ENCODE data around the gene ZFTA. TPM values are rescaled to one million over a fixed set of nuclear protein-coding genes. Genes with fewer than 3 reads are reported as not detected.
"Not testable (repeated sequence)": the region's sequence is repeated elsewhere in the genome, so short reads cannot be mapped to it uniquely, and the experiment has no call there.

ZFTA gene
- total and polyA plus RNA-seq, 9 donors = 23.3 to 33.0 (median 27.7) TPM

DNA sequence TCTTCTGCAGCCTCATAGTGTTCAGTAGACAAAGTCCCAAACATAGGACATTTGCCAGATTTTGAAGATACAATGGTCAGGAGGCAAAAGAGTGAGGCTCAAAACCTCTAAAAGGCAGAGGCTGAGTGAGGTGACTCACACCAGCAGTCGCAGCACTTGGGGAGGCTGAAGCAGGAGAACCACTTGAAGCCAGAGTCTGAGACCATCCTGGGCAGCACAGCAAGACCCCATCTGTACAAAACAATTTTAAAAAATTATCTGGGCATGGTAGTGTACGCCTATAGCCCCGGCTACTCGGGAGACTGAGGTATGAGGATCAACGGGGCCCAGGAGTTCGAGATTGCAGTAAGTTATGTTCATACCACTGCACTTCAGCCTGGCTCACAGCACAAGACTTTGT lies 14.2 kb upstream of the ZFTA start:
- H3K9me3 ChIP-seq (replicated peaks; ENCODE audit: control insufficient read depth, low read depth, low read length) = no peaks in the 10 kb centered on the region
- H3K27me3 ChIP-seq (ENCODE audit: control insufficient read depth, insufficient read depth, low read length) = no peaks in the 10 kb centered on the region
- H3K4me3 ChIP-seq (ENCODE audit: low read length) = no peak overlapping the region
- H3K4me1 ChIP-seq (ENCODE audit: control insufficient read depth, insufficient read depth, low read length) = no peaks in the 10 kb centered on the region
- no peak overlapping the region for H3K27ac ChIP-seq (ENCODE audit: low read length)
- DNase-seq = no peak
- H3K36me3 ChIP-seq (ENCODE audit: control insufficient read depth, insufficient read depth, low read length) = no peaks in the 10 kb centered on the region
- 100% methylated on average over 3 of the region's 6 CpGs for WGBS (ENCODE audit: insufficient coverage)

DNA sequence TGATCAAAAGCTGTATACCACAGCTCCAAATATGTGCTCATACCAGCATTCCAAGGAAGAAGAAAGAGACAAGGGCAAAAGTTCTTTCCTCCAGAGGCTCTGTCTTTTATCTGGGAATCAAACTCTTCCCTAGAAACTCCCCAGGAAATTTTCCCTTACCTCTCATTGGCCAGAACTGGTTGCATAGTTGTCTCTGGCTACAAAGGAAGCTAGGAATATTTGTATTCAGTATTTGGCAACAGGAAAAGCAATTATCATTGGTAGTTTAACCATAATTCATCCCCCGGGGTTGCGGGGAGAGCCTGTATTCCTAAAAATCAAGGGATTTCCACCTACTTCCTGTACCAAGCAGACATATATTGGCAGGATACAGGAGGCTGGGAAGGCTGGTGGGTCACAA lies 10.5 kb upstream of the ZFTA start:
- no CpG with 5 or more reads among the region's 2 CpGs for WGBS (ENCODE audit: insufficient coverage)
- no peak overlapping the region for H3K27ac ChIP-seq (ENCODE audit: low read length)
- H3K4me1 ChIP-seq (ENCODE audit: control insufficient read depth, insufficient read depth, low read length) = no peaks in the 10 kb centered on the region
- H3K36me3 ChIP-seq (ENCODE audit: control insufficient read depth, insufficient read depth, low read length) = no peaks in the 10 kb centered on the region
- peak; percentile 7 for DNase-seq
- no peaks in the 10 kb centered on the region for H3K27me3 ChIP-seq (ENCODE audit: control insufficient read depth, insufficient read depth, low read length)
- H3K9me3 ChIP-seq (replicated peaks; ENCODE audit: control insufficient read depth, low read depth, low read length) = no peaks in the 10 kb centered on the region
- H3K4me3 ChIP-seq (ENCODE audit: low read length) = no peak overlapping the region

DNA sequence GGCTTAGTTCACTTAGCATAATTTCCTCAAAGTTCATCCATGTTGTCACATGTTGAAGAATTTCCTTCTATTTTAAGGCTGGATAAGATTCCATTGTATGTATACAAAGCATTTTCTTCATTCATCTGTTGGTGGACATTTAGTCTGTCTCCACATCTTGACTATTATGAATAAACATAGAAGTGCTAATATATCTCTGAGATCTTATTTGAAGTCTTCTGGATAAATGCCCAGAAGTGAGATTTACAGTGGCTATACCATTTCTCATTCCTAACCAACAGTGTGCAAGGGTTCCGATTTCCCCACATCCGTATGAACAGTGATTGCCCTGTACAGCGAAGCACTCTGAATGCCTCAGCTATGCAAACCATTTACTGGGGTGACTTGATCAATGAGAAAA lies 6.6 kb upstream of the ZFTA start:
- Histone ChIP-seq H3K27ac (ENCODE audit: low read length) (no peak overlapping the region), H3K4me1 (ENCODE audit: control insufficient read depth, insufficient read depth, low read length) (peaks cover under 1% of the 10 kb centered on the region), H3K27me3 (ENCODE audit: control insufficient read depth, insufficient read depth, low read length) (peaks cover 13% of the 10 kb centered on the region), H3K9me3 (replicated peaks; ENCODE audit: control insufficient read depth, low read depth, low read length) (no peaks in the 10 kb centered on the region), H3K4me3 (ENCODE audit: low read length) (no peak overlapping the region), H3K36me3 (ENCODE audit: control insufficient read depth, insufficient read depth, low read length) (no peaks in the 10 kb centered on the region)
- no peak for DNase-seq
- no CpG with 5 or more reads among the region's 3 CpGs for WGBS (ENCODE audit: insufficient coverage)

- H3K4me3 ChIP-seq (ENCODE audit: low read length); H3K27ac ChIP-seq (ENCODE audit: low read length); DNase-seq; H3K36me3 ChIP-seq (ENCODE audit: control insufficient read depth, insufficient read depth, low read length); H3K9me3 ChIP-seq (replicated peaks; ENCODE audit: control insufficient read depth, low read depth, low read length): not testable (repeated sequence)
- Histone ChIP-seq H3K4me1 (ENCODE audit: control insufficient read depth, insufficient read depth, low read length) (peaks cover 20% of the 10 kb centered on the region), H3K27me3 (ENCODE audit: control insufficient read depth, insufficient read depth, low read length) (peaks cover 22% of the 10 kb centered on the region)
- no CpG with 5 or more reads among the region's 2 CpGs for WGBS (ENCODE audit: insufficient coverage)
Measured at GRCh38 chr11:63771741-63772318, 3.3 kb upstream of the ZFTA start.

- no peak overlapping the region for H3K4me3 ChIP-seq (ENCODE audit: low read length)
- peaks cover 30% of the 10 kb centered on the region for H3K4me1 ChIP-seq (ENCODE audit: control insufficient read depth, insufficient read depth, low read length)
- no CpG with 5 or more reads among the region's 7 CpGs for WGBS (ENCODE audit: insufficient coverage)
- peak; percentile 6 for DNase-seq
- no peak overlapping the region for H3K27ac ChIP-seq (ENCODE audit: low read length)
- H3K36me3 ChIP-seq (ENCODE audit: control insufficient read depth, insufficient read depth, low read length) = peaks cover 7% of the 10 kb centered on the region
- peaks cover 22% of the 10 kb centered on the region for H3K27me3 ChIP-seq (ENCODE audit: control insufficient read depth, insufficient read depth, low read length)
- no peaks in the 10 kb centered on the region for H3K9me3 ChIP-seq (replicated peaks; ENCODE audit: control insufficient read depth, low read depth, low read length)
Measured at GRCh38 chr11:63770763-63771162, 2.2 kb upstream of the ZFTA start.

DNA sequence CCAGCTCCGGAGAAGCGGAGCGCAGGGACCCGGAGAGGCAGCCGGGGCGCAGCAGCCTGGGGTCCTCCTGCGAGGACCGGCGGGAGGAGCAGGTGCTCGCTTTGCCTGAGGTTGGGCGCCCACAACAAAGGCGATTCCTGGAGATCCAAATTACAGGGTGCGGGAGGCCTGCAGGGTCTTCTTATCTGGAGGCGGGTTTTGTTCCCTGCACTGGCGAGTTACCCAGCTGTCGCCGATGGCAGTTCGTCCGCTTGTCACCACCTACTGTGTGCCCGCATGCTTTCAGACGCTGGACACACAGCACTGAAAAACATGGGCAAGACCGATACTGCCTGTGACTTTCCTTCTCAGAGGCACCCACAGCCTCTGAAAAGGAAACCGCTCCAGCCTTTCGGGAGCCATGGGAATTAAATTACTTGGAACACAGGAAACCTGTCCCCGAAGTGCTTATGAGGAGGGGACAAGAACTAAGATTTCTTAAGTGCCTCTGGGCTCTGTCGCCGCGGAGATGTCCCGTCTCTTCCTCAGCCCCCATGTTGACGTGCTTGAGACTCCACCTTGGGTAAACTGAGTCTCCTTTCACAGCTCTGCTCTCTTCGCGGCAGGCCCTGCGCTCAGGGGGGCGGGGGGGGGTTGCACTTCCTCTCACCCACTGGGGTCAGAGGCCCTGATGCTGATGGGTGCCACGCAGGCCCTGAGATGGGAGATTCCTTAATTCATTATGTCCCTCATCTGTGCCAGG lies 1.3 kb upstream of the ZFTA start:
- H3K36me3 ChIP-seq (ENCODE audit: control insufficient read depth, insufficient read depth, low read length) = peaks cover 14% of the 10 kb centered on the region
- peaks cover 39% of the 10 kb centered on the region for H3K4me1 ChIP-seq (ENCODE audit: control insufficient read depth, insufficient read depth, low read length)
- WGBS (ENCODE audit: insufficient coverage) = 23% methylated on average over 31 of the region's 35 CpGs
- no peak overlapping the region for H3K27ac ChIP-seq (ENCODE audit: low read length)
- peak overlapping the region; percentile 53 for H3K4me3 ChIP-seq (ENCODE audit: low read length)
- peaks cover 22% of the 10 kb centered on the region for H3K27me3 ChIP-seq (ENCODE audit: control insufficient read depth, insufficient read depth, low read length)
- H3K9me3 ChIP-seq (replicated peaks; ENCODE audit: control insufficient read depth, low read depth, low read length) = no peaks in the 10 kb centered on the region
- peak; percentile 37 for DNase-seq

GRCh38 chr11:63769042-63769713 lies 603 bp upstream of the ZFTA start:
- peak; percentile 53 for DNase-seq
- H3K27me3 ChIP-seq (ENCODE audit: control insufficient read depth, insufficient read depth, low read length) = peaks cover 22% of the 10 kb centered on the region
- no peak overlapping the region for H3K27ac ChIP-seq (ENCODE audit: low read length)
- peaks cover 20% of the 10 kb centered on the region for H3K36me3 ChIP-seq (ENCODE audit: control insufficient read depth, insufficient read depth, low read length)
- no peaks in the 10 kb centered on the region for H3K9me3 ChIP-seq (replicated peaks; ENCODE audit: control insufficient read depth, low read depth, low read length)
- peaks cover 45% of the 10 kb centered on the region for H3K4me1 ChIP-seq (ENCODE audit: control insufficient read depth, insufficient read depth, low read length)
- under 1% methylated on average over 82 of the region's 82 CpGs for WGBS (ENCODE audit: insufficient coverage)
- H3K4me3 ChIP-seq (ENCODE audit: low read length) = peak overlapping the region; percentile 53

DNA sequence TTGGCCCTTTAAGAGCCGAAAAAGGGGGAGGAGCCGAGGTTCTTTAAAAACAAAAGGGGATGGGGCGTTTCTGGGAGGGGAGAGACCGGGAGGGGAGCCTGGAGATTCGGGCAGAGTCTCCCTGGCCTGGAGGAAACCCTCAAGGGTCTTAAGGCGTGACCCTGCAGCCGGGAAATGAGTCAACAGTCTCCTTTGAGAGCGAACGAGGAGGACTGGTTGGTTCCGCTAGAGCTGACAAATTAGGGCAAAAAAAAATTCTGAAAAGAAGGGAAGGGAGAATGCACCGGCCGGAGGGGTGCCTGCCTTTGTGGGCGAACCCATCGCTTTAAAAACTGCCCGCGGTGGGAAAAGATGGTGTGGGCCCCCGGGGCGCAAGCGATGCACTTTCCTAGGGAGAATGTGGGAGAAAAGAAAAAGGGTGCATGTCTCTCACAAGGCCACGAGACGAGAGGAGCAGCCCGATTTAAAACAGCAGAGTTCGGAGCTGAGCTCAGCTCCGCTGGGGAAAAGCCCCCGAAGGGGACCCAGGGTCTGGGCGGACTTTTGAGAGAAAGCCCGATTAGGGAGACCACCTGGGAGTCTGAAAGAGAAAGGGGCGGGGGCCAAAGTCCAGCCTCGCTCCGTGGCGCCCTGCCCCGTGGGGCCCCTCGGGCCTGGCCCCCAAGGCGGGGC lies 874 bp downstream of the ZFTA start:
- H3K9me3 ChIP-seq (replicated peaks; ENCODE audit: control insufficient read depth, low read depth, low read length) = no peaks in the 10 kb centered on the region
- peaks cover 53% of the 10 kb centered on the region for H3K4me1 ChIP-seq (ENCODE audit: control insufficient read depth, insufficient read depth, low read length)
- peak; percentile 92 for DNase-seq
- under 1% methylated on average over 32 of the region's 34 CpGs for WGBS (ENCODE audit: insufficient coverage)
- H3K4me3 ChIP-seq (ENCODE audit: low read length) = peak overlapping the region; percentile 90
- H3K36me3 ChIP-seq (ENCODE audit: control insufficient read depth, insufficient read depth, low read length) = peaks cover 20% of the 10 kb centered on the region
- peak overlapping the region; percentile 79 for H3K27ac ChIP-seq (ENCODE audit: low read length)
- H3K27me3 ChIP-seq (ENCODE audit: control insufficient read depth, insufficient read depth, low read length) = peaks cover 21% of the 10 kb centered on the region

DNA sequence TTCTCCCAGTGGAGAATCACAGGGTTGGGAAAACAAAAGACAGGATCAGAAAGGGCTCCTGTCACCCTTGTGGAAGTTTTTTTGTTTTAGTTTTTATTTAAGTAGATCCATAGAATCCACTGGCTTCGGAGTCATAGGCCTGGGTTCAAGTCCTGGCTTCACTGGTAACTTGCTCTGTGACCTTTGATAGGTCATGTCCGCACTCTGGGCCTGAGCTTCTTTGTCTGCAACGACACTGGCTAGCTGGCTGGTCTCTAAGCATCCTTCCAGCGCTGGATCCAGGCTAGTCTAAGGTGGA lies 1.4 kb downstream of the ZFTA start:
- Histone ChIP-seq H3K36me3 (ENCODE audit: control insufficient read depth, insufficient read depth, low read length) (peaks cover 20% of the 10 kb centered on the region), H3K27me3 (ENCODE audit: control insufficient read depth, insufficient read depth, low read length) (peaks cover 19% of the 10 kb centered on the region), H3K4me3 (ENCODE audit: low read length) (peak overlapping the region; percentile 90), H3K9me3 (replicated peaks; ENCODE audit: control insufficient read depth, low read depth, low read length) (no peaks in the 10 kb centered on the region), H3K4me1 (ENCODE audit: control insufficient read depth, insufficient read depth, low read length) (peaks cover 57% of the 10 kb centered on the region), H3K27ac (ENCODE audit: low read length) (peak overlapping the region; percentile 9)
- WGBS (ENCODE audit: insufficient coverage) = 10% methylated on average over 4 of the region's 4 CpGs
- no peak for DNase-seq
